Activated B cell treated with CpG ODN at 0.5 μM for 24 hours (primary cell): ENCODE data around the gene GIGYF2. TPM values are rescaled to one million over a fixed set of nuclear protein-coding genes. Genes with fewer than 3 reads are reported as not detected.

Experiments
- ATAC-seq: fragments of 200-7000 bp; cut with Tn5 transposase; one replicate; pipeline ENCODE4 v1.10.0; 2021; ENCODE audit warnings: low read depth, mild to moderate bottlenecking, moderate library complexity
- CTCF ChIA-PET: fragments of 350-600 bp; sonication (Branson Sonifier 250); formaldehyde crosslinking; loops from one replicate; lab custom pipeline; 2021; ENCODE audit warnings: antibody characterized with exemption; lab: Charles Lee
- POLR2A ChIA-PET: fragments of 350-600 bp; sonication (Branson Sonifier 250); formaldehyde crosslinking; loops from one replicate; lab custom pipeline; 2021; ENCODE audit warnings: antibody characterized with exemption; lab: Charles Lee
- DNase-seq: peaks from one replicate; pipeline ENCODE4 v3.0.0; 2022
- H3K27ac Mint-ChIP-seq: one replicate; pipeline ENCODE4 v1.8.0; 2020; ENCODE audit warnings: mixed read lengths
- H3K27me3 Mint-ChIP-seq: one replicate; pipeline ENCODE4 v1.8.0; 2021; ENCODE audit warnings: mixed read lengths
- H3K36me3 Mint-ChIP-seq: one replicate; pipeline ENCODE4 v1.8.0; 2021; ENCODE audit warnings: low read depth, mixed read lengths
- H3K4me1 Mint-ChIP-seq: one replicate; pipeline ENCODE4 v1.8.0; 2021; ENCODE audit warnings: mixed read lengths
- H3K4me3 Mint-ChIP-seq: one replicate; pipeline ENCODE4 v1.8.0; 2020; ENCODE audit warnings: mild to moderate bottlenecking, mixed read lengths
- H3K9me3 Mint-ChIP-seq: one replicate; pipeline ENCODE4 v1.8.0; 2020; ENCODE audit warnings: mixed read lengths
- CTCF ChIP-seq: fragments of 200-600 bp; IDR thresholded peaks from one replicate; pipeline ENCODE4 v1.8.0; 2022; ENCODE audit warnings: antibody characterized with exemption, mild to moderate bottlenecking
- intact Hi-C: fragments of 100-400 bp; cut with micrococcal nuclease; formaldehyde crosslinking; loops from one replicate; pipeline ENCODE4 v1.15.1; 2024
- total RNA-seq: library from RNA; stranded (reverse); gene quantifications from 2 replicates; pipeline ENCODE4 v1.2.3, GENCODE V29; 2022

The GIGYF2 gene
- total RNA-seq, 1 donor from 2014 or later, result 77.9 TPM

- Mint-ChIP-seq H3K27me3 (no peaks in the 10 kb centered on the region), H3K4me1 (no peaks in the 10 kb centered on the region), H3K9me3 (no peaks in the 10 kb centered on the region), H3K4me3 (no peak overlapping the region), H3K36me3 (peaks cover 75% of the 10 kb centered on the region), H3K27ac (no peak overlapping the region)
- DNase-seq (no peak), ATAC-seq (no peak)
- ChIA-PET POLR2A (no interaction called here), CTCF (no interaction called here)
- intact Hi-C loops, result no loop called here
- TF ChIP-seq CTCF, result no peak
Observed at GRCh38 chr2:232831496-232831895, 134.4 kb downstream of the GIGYF2 start.

- Mint-ChIP-seq H3K4me3 (no peak overlapping the region), H3K4me1 (peaks cover 17% of the 10 kb centered on the region), H3K36me3 (peaks cover 83% of the 10 kb centered on the region), H3K27me3 (no peaks in the 10 kb centered on the region), H3K27ac (no peak overlapping the region), H3K9me3 (no peaks in the 10 kb centered on the region)
- intact Hi-C loops, result no loop called here
- no peak for TF ChIP-seq CTCF
- DNase-seq (no peak), ATAC-seq (no peak)
- POLR2A ChIA-PET, result interaction anchor here (0.6 kb wide), 1 partner anchor 360 kb away, joined by 3 read pairs; no protein-coding TSS in a partner anchor
- CTCF ChIA-PET, result no interaction called here
Observed at GRCh38 chr2:232833830-232834229, 136.7 kb downstream of the GIGYF2 start.

- ChIA-PET POLR2A (no interaction called here), CTCF (no interaction called here)
- ATAC-seq, result no peak
- TF ChIP-seq CTCF, result no peak
- Mint-ChIP-seq H3K4me1 (peaks cover 32% of the 10 kb centered on the region), H3K9me3 (no peaks in the 10 kb centered on the region), H3K36me3 (peaks cover 82% of the 10 kb centered on the region), H3K4me3 (no peak overlapping the region), H3K27ac (no peak overlapping the region), H3K27me3 (no peaks in the 10 kb centered on the region)
- intact Hi-C loops, result loop anchor here (5.0 kb wide), 1 partner anchor 417 kb away; the partner anchor contains the start of gene ATG16L1
- no peak for DNase-seq
Observed at GRCh38 chr2:232835687-232836208, 138.6 kb downstream of the GIGYF2 start.

- Mint-ChIP-seq H3K9me3 (no peaks in the 10 kb centered on the region), H3K27ac (peak overlapping the region; percentile 55), H3K4me1 (peaks cover 32% of the 10 kb centered on the region), H3K36me3 (peaks cover 80% of the 10 kb centered on the region), H3K27me3 (no peaks in the 10 kb centered on the region), H3K4me3 (no peak overlapping the region)
- intact Hi-C loops, result loop anchor here (5.0 kb wide), 1 partner anchor 415 kb away; the partner anchor contains the start of gene ATG16L1
- ATAC-seq, result no peak
- ChIA-PET POLR2A (interaction anchor here (0.6 kb wide), 1 partner anchor 24 kb away, joined by 9 read pairs; no protein-coding TSS in a partner anchor), CTCF (no interaction called here)
- no peak for DNase-seq
- TF ChIP-seq CTCF, result no peak
Observed at GRCh38 chr2:232836934-232837333, 139.8 kb downstream of the GIGYF2 start.

GRCh38 chr2:232838406-232838874, 141.3 kb downstream of the GIGYF2 start:
- CTCF ChIA-PET, result interaction anchor here (1.0 kb wide), 1 partner anchor 412 kb away, joined by 3 read pairs; no protein-coding TSS in a partner anchor
- ATAC-seq (peak; percentile 94), DNase-seq (peak; percentile 32)
- Mint-ChIP-seq H3K27ac (peak overlapping the region; percentile 88), H3K4me3 (peak overlapping the region; percentile 59), H3K36me3 (peaks cover 80% of the 10 kb centered on the region), H3K9me3 (no peaks in the 10 kb centered on the region), H3K4me1 (peaks cover 32% of the 10 kb centered on the region), H3K27me3 (no peaks in the 10 kb centered on the region)
- intact Hi-C loops, result loop anchor here (5.0 kb wide), 1 partner anchor 414 kb away; the partner anchor contains the start of gene ATG16L1
- POLR2A ChIA-PET, result no interaction called here
- no peak for TF ChIP-seq CTCF
